ENCODE results near the gene ASB3.
A peak's percentile ranks its signal among the peaks of the same experiment; 100 is the strongest.

The ASB3 gene

DNA sequence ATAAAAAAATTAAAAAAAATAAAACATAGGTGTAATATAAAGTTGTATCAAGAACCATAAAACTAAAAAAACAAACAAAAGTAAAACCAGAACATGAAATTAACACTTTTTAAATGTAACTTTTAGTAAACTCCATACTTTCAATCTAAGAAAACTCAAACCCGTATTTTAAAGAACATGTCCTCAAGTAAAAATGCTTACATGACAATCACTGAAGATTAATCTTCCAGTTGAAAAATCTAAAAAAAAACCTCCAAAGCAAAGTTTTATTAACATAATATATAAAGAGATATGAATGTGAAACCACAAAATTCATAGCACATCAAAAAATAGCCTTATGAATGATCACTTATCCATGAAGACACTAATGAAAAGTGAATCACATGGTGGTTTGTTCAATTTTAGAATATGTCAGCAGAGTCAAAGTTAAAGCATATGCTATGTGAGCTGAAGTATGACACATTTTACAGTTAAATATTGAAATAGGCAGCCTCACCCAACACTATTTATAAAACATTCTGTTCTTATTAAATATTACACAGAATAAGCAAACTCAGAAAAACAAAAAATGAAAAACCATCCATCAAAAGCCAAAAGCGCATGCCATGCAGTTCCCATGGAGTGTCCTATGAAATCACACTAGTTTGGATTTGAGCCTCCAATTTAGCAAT lies 42.2 kb downstream of the ASB3 start:
- Histone ChIP-seq H2AK5ac (ENCODE audit: low read length, severe bottlenecking) (no peak overlapping the region), H2BK15ac (ENCODE audit: low read depth, poor library complexity, severe bottlenecking) (no peak overlapping the region), H3K4me2 (ENCODE audit: low read length, poor library complexity, severe bottlenecking) (no peak overlapping the region), H3K18ac (ENCODE audit: low read depth in 1 of 2, low read length in 2 of 2) (no peak overlapping the region), H3K36me3 (ENCODE audit: control insufficient read depth in 1 of 2, insufficient read depth in 2 of 2, low read depth in 1 of 2, low read length in 2 of 2) (peaks cover 0 to 22% of the 10 kb centered on the region in 2 experiments), H3K9me3 (ENCODE audit: control insufficient read depth, low read length) (no peaks in the 10 kb centered on the region), H2BK120ac (ENCODE audit: low read depth, low read length) (no peak overlapping the region), H3K4me3 (ENCODE audit: insufficient read depth in 1 of 2, low read depth in 1 of 2, low read length in 2 of 2) (no peak overlapping the region), H3K23ac (ENCODE audit: low read length in 2 of 2) (no peak overlapping the region), H3K27ac (ENCODE audit: low read length, poor library complexity, severe bottlenecking) (no peak overlapping the region), H3K14ac (ENCODE audit: low read length in 2 of 2) (no peak overlapping the region), H4K8ac (ENCODE audit: low read length) (no peak overlapping the region), H2AFZ (ENCODE audit: low read depth, low read length) (no peak overlapping the region), H3K9ac (ENCODE audit: low read length) (no peak overlapping the region), H3K79me1 (replicated peaks; ENCODE audit: low read length, poor library complexity, severe bottlenecking) (peaks cover 6% of the 10 kb centered on the region), H3K27me3 (ENCODE audit: control insufficient read depth in 1 of 2, insufficient read depth in 1 of 2, low read length in 2 of 2) (no peaks in the 10 kb centered on the region), H3K4ac (ENCODE audit: low read depth in 1 of 2, low read length in 2 of 2) (no peak overlapping the region), H4K91ac (ENCODE audit: low read length) (no peak overlapping the region), H2BK12ac (ENCODE audit: low read length in 2 of 2) (no peak overlapping the region), H2BK5ac (ENCODE audit: low read depth, low read length, poor library complexity, severe bottlenecking) (no peak overlapping the region), H3K4me1 (ENCODE audit: control insufficient read depth, insufficient read depth, low read depth, low read length) (no peaks in the 10 kb centered on the region)
- no peak for DNase-seq
- 93% methylated on average over 1 of the region's 2 CpGs for WGBS

DNA sequence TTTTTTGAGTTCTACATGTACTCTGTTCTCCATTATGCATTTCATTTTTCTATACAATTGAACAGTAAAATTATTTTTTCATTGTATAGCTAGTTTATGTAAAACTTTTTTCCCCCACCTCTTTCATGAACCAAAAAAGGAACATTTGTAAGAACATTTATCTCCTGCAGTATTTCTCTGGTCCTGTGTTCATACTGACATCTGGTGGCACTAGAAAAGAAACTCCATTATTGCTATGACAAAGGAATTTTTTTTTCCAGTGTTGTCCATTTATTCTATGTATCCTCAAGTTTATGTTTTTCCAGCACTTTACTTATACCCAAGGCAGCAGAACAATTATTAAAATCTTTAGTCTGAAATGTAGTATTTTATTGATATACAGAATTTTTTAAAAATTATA lies 46.6 kb downstream of the ASB3 start:
- H2BK5ac ChIP-seq (ENCODE audit: low read depth, low read length, poor library complexity, severe bottlenecking) = no peak overlapping the region
- no peak overlapping the region for H3K4me2 ChIP-seq (ENCODE audit: low read length, poor library complexity, severe bottlenecking)
- no peak overlapping the region for H3K9ac ChIP-seq (ENCODE audit: low read length)
- H3K4ac ChIP-seq (ENCODE audit: low read depth in 1 of 2, low read length in 2 of 2) = no peak overlapping the region
- H3K27ac ChIP-seq (ENCODE audit: low read length, poor library complexity, severe bottlenecking) = no peak overlapping the region
- H2AFZ ChIP-seq (ENCODE audit: low read depth, low read length) = no peak overlapping the region
- peak; percentile 50 for DNase-seq
- no peak overlapping the region for H3K4me3 ChIP-seq (ENCODE audit: insufficient read depth in 1 of 2, low read depth in 1 of 2, low read length in 2 of 2)
- H4K8ac ChIP-seq (ENCODE audit: low read length) = no peak overlapping the region
- no peak overlapping the region for H2BK120ac ChIP-seq (ENCODE audit: low read depth, low read length)
- peaks cover 10% of the 10 kb centered on the region for H3K79me1 ChIP-seq (replicated peaks; ENCODE audit: low read length, poor library complexity, severe bottlenecking)
- peaks cover 5% of the 10 kb centered on the region for H3K9me3 ChIP-seq (ENCODE audit: control insufficient read depth, low read length)
- no peak overlapping the region for H2BK12ac ChIP-seq (ENCODE audit: low read length in 2 of 2)
- H3K14ac ChIP-seq (ENCODE audit: low read length in 2 of 2) = no peak overlapping the region
- no peak overlapping the region for H4K91ac ChIP-seq (ENCODE audit: low read length)
- no peak overlapping the region for H2BK15ac ChIP-seq (ENCODE audit: low read depth, poor library complexity, severe bottlenecking)
- no peak overlapping the region for H3K23ac ChIP-seq (ENCODE audit: low read length in 2 of 2)
- H3K18ac ChIP-seq (ENCODE audit: low read depth in 1 of 2, low read length in 2 of 2) = no peak overlapping the region
- no peak overlapping the region for H2AK5ac ChIP-seq (ENCODE audit: low read length, severe bottlenecking)
- peaks cover 0 to 9% of the 10 kb centered on the region in 2 experiments for H3K36me3 ChIP-seq (ENCODE audit: control insufficient read depth in 1 of 2, insufficient read depth in 2 of 2, low read depth in 1 of 2, low read length in 2 of 2)
- no peaks in the 10 kb centered on the region for H3K4me1 ChIP-seq (ENCODE audit: control insufficient read depth, insufficient read depth, low read depth, low read length)
- H3K27me3 ChIP-seq (ENCODE audit: control insufficient read depth in 1 of 2, insufficient read depth in 1 of 2, low read length in 2 of 2) = no peaks in the 10 kb centered on the region

- Histone ChIP-seq H3K9me3 (ENCODE audit: control insufficient read depth, low read length) (peaks cover 7% of the 10 kb centered on the region), H2BK5ac (ENCODE audit: low read depth, low read length, poor library complexity, severe bottlenecking) (no peak overlapping the region), H2BK120ac (ENCODE audit: low read depth, low read length) (no peak overlapping the region), H4K8ac (ENCODE audit: low read length) (no peak overlapping the region), H3K14ac (ENCODE audit: low read length in 2 of 2) (no peak overlapping the region), H3K4ac (ENCODE audit: low read depth in 1 of 2, low read length in 2 of 2) (no peak overlapping the region), H2BK12ac (ENCODE audit: low read length in 2 of 2) (no peak overlapping the region), H3K36me3 (ENCODE audit: control insufficient read depth in 1 of 2, insufficient read depth in 2 of 2, low read depth in 1 of 2, low read length in 2 of 2) (peaks cover under 1 to 17% of the 10 kb centered on the region in 2 experiments), H3K23ac (ENCODE audit: low read length in 2 of 2) (no peak overlapping the region), H2AK5ac (ENCODE audit: low read length, severe bottlenecking) (no peak overlapping the region), H2AFZ (ENCODE audit: low read depth, low read length) (no peak overlapping the region), H3K9ac (ENCODE audit: low read length) (no peak overlapping the region), H3K79me1 (replicated peaks; ENCODE audit: low read length, poor library complexity, severe bottlenecking) (peaks cover 13% of the 10 kb centered on the region), H3K27ac (ENCODE audit: low read length, poor library complexity, severe bottlenecking) (no peak overlapping the region), H3K18ac (ENCODE audit: low read depth in 1 of 2, low read length in 2 of 2) (no peak overlapping the region), H3K27me3 (ENCODE audit: control insufficient read depth in 1 of 2, insufficient read depth in 1 of 2, low read length in 2 of 2) (no peaks in the 10 kb centered on the region), H2BK15ac (ENCODE audit: low read depth, poor library complexity, severe bottlenecking) (no peak overlapping the region), H4K91ac (ENCODE audit: low read length) (no peak overlapping the region), H3K4me2 (ENCODE audit: low read length, poor library complexity, severe bottlenecking) (no peak overlapping the region), H3K4me3 (ENCODE audit: insufficient read depth in 1 of 2, low read depth in 1 of 2, low read length in 2 of 2) (no peak overlapping the region), H3K4me1 (ENCODE audit: control insufficient read depth, insufficient read depth, low read depth, low read length) (no peaks in the 10 kb centered on the region)
- WGBS = 100% methylated on average over 1 of the region's 1 CpG
- no peak for DNase-seq
These were observed 47.7 kb downstream of the ASB3 start for GRCh38 chr2:53739032-53739431.

GRCh38 chr2:53737091-53737490 lies 49.7 kb downstream of the ASB3 start:
- Histone ChIP-seq H4K8ac (ENCODE audit: low read length) (no peak overlapping the region), H3K9me3 (ENCODE audit: control insufficient read depth, low read length) (peaks cover 7% of the 10 kb centered on the region), H2AFZ (ENCODE audit: low read depth, low read length) (no peak overlapping the region), H4K91ac (ENCODE audit: low read length) (no peak overlapping the region), H3K4me2 (ENCODE audit: low read length, poor library complexity, severe bottlenecking) (no peak overlapping the region), H3K36me3 (ENCODE audit: control insufficient read depth in 1 of 2, insufficient read depth in 2 of 2, low read depth in 1 of 2, low read length in 2 of 2) (peaks cover 3 to 26% of the 10 kb centered on the region in 2 experiments), H3K9ac (ENCODE audit: low read length) (no peak overlapping the region), H3K4ac (ENCODE audit: low read depth in 1 of 2, low read length in 2 of 2) (no peak overlapping the region), H3K23ac (ENCODE audit: low read length in 2 of 2) (no peak overlapping the region), H2BK120ac (ENCODE audit: low read depth, low read length) (no peak overlapping the region), H3K4me3 (ENCODE audit: insufficient read depth in 1 of 2, low read depth in 1 of 2, low read length in 2 of 2) (no peak overlapping the region), H2BK5ac (ENCODE audit: low read depth, low read length, poor library complexity, severe bottlenecking) (no peak overlapping the region), H3K4me1 (ENCODE audit: control insufficient read depth, insufficient read depth, low read depth, low read length) (peaks cover 2% of the 10 kb centered on the region), H2BK12ac (ENCODE audit: low read length in 2 of 2) (no peak overlapping the region), H3K79me1 (replicated peaks; ENCODE audit: low read length, poor library complexity, severe bottlenecking) (peaks cover 19% of the 10 kb centered on the region), H2BK15ac (ENCODE audit: low read depth, poor library complexity, severe bottlenecking) (no peak overlapping the region), H3K27ac (ENCODE audit: low read length, poor library complexity, severe bottlenecking) (no peak overlapping the region), H3K27me3 (ENCODE audit: control insufficient read depth in 1 of 2, insufficient read depth in 1 of 2, low read length in 2 of 2) (no peaks in the 10 kb centered on the region), H2AK5ac (ENCODE audit: low read length, severe bottlenecking) (no peak overlapping the region), H3K18ac (ENCODE audit: low read depth in 1 of 2, low read length in 2 of 2) (no peak overlapping the region), H3K14ac (ENCODE audit: low read length in 2 of 2) (no peak overlapping the region)
- DNase-seq = no peak
- 98% methylated on average over 5 of the region's 5 CpGs for WGBS
